GM18858 (cell line): ENCODE data around the gene PFKL.

Experiments used
- ATAC-seq: cut with Tn5 transposase; IDR thresholded peaks from one replicate; pipeline ENCODE4 v1.9.1; 2021; ENCODE audit not compliant: unreplicated experiment

PFKL gene

GRCh38 chr21:44374601-44375280, 74.9 kb downstream of the PFKL start:
- no peak for ATAC-seq

DNA sequence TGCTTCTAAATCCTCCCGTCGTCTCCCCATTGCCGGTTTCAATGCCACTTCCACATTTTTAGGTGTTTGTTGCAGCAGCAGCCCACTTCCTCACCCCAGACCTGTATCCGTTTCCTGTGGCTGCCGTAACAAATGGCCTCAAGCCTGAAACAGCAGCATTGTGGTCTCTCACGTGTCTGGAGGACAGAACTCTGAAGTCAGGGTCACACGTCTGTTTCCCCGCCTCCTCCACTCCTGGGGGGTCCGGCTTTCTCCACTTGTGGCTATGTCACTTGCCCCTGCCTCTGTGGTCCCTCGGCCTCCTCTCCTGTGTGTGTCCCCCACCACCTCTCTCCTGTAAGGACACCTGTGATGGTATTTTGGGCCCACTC, 75.4 kb downstream of the PFKL start:
- ATAC-seq: no peak

DNA sequence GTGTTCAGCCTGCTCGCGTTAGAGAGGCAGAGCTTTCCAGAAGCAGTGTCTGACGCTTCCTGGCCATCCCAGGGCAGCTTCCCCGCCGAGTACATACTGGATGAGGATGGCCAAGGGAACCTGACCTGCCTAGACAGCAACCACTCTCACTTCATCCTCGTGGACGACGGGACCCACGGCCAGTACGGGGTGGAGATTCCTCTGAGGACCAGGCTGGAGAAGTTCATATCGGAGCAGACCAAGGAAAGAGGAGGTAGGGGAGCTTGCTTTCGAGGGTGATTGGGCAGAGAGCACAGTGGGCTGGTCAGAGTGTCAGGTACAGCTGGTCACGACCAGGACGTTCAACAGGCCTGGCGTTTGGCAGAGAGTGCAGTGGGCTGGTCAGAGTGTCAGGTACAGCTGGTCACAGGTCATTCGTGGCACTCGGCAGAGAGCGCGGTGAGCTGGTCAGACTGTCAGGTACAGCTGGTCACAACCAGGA, 75.9 kb downstream of the PFKL start:
- ATAC-seq: no peak

- no peak for ATAC-seq
These were observed 76.8 kb downstream of the PFKL start for GRCh38 chr21:44376606-44377005.
